NCI-H146 treated with DMSO at 0.1 percent for 48 hours (cell line): ENCODE measurements around the gene SEC22B.
"Not testable (repeated sequence)": the region's sequence is repeated elsewhere in the genome, so short reads cannot be mapped to it uniquely, and the experiment has no call there.

ENCODE experiments used
- DNase-seq: peaks from one replicate; lab custom pipeline; 2025; ENCODE audit not compliant: unreplicated experiment; lab: John Stamatoyannopoulos, UW

Gene SEC22B

GRCh38 chr1:120117371-120118177, 58.7 kb downstream of the SEC22B start:
- DNase-seq: not testable (repeated sequence)

GRCh38 chr1:120116094-120116493, 60.2 kb downstream of the SEC22B start:
- not testable (repeated sequence) for DNase-seq

- not testable (repeated sequence) for DNase-seq
These were observed 63.2 kb downstream of the SEC22B start for GRCh38 chr1:120113134-120113533.

GRCh38 chr1:120112212-120112611, 64.1 kb downstream of the SEC22B start:
- not testable (repeated sequence) for DNase-seq

- not testable (repeated sequence) for DNase-seq
These were observed 64.5 kb downstream of the SEC22B start for GRCh38 chr1:120111771-120112170.

- not testable (repeated sequence) for DNase-seq
These were observed 65.3 kb downstream of the SEC22B start for GRCh38 chr1:120111008-120111407.

- not testable (repeated sequence) for DNase-seq
These were observed 66.7 kb downstream of the SEC22B start for GRCh38 chr1:120109656-120110055.

- not testable (repeated sequence) for DNase-seq
These were observed 67.1 kb downstream of the SEC22B start for GRCh38 chr1:120109180-120109579.

GRCh38 chr1:120105288-120105687, 71.0 kb downstream of the SEC22B start:
- not testable (repeated sequence) for DNase-seq

- not testable (repeated sequence) for DNase-seq
These were observed 72.6 kb downstream of the SEC22B start for GRCh38 chr1:120103768-120104167.

- DNase-seq: not testable (repeated sequence)
These were observed 74.7 kb downstream of the SEC22B start for GRCh38 chr1:120101593-120101992.
